Thyroid gland (tissue), 4 donors: ENCODE data around the gene MT4.

Experiments
- POLR2A ChIP-seq, 2 donors: fragments of 450-650 bp; IDR thresholded peaks; one replicate each; pipeline ENCODE4 v1.6.1; 2017; ENCODE audit warnings: antibody characterized with exemption in 2 of 2, mild to moderate bottlenecking in 2 of 2, moderate library complexity in 1 of 2
- TF ChIP-seq, protein P1 (sequence below), 6 experiments: fragments of 200-600 bp in 3 of 6; fragments of 450-650 bp in 3 of 6; sonication (generic) in 3 of 6; IDR thresholded peaks; one replicate each; pipeline ENCODE4 v1.5.1; 2016 to 2019; ENCODE audit warnings: antibody characterized with exemption in 6 of 6, mild to moderate bottlenecking in 2 of 6, inconsistent platforms in 1 of 6, moderate library complexity in 1 of 6

GRCh38 chr16:56517206-56517605 is 47.7 kb upstream of the MT4 start:
- TF ChIP-seq, protein P1, sequence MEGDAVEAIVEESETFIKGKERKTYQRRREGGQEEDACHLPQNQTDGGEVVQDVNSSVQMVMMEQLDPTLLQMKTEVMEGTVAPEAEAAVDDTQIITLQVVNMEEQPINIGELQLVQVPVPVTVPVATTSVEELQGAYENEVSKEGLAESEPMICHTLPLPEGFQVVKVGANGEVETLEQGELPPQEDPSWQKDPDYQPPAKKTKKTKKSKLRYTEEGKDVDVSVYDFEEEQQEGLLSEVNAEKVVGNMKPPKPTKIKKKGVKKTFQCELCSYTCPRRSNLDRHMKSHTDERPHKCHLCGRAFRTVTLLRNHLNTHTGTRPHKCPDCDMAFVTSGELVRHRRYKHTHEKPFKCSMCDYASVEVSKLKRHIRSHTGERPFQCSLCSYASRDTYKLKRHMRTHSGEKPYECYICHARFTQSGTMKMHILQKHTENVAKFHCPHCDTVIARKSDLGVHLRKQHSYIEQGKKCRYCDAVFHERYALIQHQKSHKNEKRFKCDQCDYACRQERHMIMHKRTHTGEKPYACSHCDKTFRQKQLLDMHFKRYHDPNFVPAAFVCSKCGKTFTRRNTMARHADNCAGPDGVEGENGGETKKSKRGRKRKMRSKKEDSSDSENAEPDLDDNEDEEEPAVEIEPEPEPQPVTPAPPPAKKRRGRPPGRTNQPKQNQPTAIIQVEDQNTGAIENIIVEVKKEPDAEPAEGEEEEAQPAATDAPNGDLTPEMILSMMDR (IDR thresholded peaks at IDR 0.05): no peak
- TF ChIP-seq POLR2A (IDR thresholded peaks at IDR 0.05): no peak
